Hematopoietic multipotent progenitor cell treated with erythropoietin and hydrocortisone succinate and interleukin-3 and kit ligand, for 15 days (in vitro differentiated cells): Measurements from ENCODE around the gene AGAP3.

Experiments used
- DNase-seq: peaks from one replicate; pipeline ENCODE4 v3.0.0-alpha.2; 2015; ENCODE audit warnings: low spot score

The AGAP3 gene

DNA sequence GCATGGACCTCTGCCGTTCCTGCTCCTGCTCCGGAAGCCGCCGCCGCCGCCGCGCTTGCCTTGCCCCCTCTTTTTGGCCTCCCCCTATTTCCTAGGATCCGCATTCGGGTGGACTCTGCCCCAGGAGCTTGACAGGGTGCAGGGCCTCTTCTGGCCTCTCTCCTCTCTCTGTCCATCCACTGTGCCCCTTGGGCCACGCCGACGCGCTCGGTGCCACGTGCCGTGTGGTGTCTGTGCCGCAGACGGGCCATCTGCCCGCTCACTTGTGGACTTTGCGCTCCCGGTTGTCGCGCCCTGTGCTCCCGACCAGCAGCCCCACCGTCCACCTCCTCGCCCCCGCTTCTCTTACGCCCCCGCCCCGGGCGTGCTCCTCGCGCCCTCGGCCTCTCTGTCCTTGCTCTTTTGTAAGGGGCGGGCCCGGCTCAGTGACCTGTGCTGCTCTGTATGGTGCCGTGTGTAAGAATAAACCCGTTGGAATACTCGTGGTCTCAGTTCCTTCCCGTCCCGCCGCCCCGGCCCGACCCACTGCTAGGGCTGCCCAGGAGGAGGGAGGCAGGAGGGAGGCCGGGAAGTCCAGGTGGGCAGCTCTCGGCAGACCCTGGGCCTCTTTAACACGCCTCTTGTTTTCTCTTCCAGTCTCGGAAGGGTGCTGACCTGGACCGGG, 37.0 kb downstream of the AGAP3 start:
- no peak for DNase-seq

DNA sequence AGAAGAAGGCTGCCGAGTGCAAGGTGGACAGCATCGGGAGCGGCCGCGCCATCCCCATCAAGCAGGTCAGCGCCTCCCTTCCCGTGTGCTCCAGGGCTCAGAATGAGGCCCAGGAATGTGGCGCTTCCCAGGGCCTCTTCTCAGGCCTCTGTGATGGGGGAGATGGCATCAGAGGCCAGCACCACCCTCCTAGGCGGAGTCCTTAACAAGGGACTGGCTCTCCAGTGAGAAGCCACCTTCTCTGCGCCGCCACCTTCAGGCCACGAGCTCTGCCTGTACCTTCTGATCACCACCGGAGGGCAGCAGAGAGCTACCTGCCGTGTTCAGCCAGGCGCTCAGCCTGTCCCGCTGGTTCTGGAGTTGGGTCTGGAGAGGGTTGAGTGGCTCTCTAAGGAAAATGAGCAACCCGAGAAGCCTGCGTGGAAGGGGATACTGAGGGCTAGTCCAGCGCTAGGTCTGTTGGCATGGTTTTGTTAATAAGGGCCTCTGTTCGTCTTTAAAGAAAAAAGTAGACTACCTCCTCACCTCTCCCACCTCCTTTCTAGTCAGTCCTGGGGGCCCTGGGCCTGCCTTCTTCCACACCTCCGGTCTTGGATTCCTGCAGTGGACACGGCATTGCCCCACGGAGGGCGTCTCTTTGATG, 37.7 kb downstream of the AGAP3 start:
- DNase-seq: peak; percentile 84

DNA sequence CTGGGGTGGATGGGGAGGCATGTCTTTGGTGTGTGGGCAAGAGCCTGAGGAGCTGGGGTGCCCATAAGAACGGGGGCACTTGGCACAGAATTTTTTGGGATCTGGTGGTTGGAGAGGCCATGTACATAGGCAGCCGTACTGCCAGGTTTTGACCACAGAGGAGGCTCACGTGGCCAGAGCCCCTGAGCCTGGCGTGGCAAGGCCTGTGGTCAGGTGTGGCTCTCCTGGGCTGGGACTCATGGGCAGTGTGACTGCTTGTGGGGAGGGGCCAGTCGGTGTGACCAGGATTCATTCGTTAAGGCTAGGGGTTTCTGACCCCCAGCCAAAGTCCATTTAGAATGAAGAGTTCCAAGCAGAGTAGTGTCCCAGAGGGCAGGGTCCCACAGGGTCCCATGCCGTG, 38.2 kb downstream of the AGAP3 start:
- no peak for DNase-seq

DNA sequence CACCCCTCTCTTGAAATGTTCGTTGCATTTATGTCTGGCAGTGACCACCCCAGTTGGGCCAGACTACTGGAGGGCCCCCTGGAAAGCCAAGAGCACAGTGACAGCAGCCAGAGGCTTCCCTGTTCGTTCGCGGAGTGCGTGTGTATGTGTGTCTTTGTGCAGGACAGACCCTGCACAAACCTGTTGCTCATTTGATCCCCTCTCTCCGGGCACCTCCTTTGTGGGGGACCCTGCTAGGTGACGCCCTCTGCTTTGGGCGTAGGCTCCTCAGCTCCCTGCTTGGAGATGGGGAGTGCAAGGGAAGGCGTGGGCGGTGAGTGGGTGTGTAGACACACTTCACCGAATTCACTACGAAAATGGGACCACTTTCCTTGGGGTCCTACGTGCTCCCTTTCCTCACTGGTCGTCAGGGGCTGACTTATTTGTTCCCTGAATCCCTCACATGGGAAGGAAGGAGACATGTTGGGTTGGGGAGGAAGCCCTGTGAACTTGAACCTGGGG, 38.7 kb downstream of the AGAP3 start:
- no peak for DNase-seq

DNA sequence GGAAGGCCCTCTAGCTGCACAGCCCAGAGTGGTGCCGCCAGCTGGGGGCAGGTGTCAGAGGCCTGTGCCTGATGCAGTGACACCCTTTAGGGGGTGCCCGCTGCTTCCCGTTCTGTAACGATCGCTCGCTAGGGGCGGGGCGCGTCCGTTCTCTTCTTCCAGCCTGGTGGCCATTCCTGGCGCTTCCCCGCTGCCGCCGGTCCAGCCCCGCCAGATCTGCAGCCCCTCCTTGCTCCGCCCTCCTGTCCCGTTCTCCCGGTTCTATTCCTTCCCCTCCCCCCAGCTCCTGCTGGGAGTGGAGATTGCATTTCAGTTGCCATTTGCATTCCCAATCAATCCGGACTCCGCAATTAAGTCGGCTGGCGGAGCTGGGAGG, 39.2 kb downstream of the AGAP3 start:
- DNase-seq: no peak

DNA sequence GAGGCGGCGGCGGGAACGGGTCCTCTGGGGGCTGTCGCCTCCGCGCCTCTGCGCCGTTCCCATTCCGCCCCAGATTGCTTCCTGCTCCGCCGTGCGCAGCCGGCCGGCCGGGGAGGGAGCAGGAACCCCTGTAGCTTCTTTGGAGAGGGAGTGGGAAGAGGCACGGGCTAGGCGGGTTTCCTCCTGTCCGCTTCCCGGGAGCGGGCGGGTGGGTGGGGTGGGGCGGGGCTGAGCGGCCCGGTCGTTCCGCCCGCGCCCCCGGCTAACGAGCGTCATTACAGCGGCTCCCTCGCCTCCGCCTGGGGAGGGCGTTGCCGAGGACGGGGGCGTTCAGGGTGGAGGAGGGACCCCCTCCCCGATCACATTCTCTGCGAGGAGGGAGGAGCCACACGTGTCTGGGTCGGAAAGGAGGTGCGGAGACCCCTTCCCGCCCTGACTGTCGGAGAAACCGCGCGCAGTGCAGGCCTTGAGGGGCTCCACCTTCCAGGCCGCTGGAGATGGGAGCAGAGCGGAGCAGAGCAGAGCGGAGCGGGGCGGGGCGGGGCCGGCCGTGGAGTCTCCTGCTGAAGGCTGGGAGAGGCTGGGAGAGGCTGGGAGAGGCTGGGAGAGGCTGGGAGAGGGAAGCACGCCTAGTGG, 39.7 kb downstream of the AGAP3 start:
- no peak for DNase-seq

DNA sequence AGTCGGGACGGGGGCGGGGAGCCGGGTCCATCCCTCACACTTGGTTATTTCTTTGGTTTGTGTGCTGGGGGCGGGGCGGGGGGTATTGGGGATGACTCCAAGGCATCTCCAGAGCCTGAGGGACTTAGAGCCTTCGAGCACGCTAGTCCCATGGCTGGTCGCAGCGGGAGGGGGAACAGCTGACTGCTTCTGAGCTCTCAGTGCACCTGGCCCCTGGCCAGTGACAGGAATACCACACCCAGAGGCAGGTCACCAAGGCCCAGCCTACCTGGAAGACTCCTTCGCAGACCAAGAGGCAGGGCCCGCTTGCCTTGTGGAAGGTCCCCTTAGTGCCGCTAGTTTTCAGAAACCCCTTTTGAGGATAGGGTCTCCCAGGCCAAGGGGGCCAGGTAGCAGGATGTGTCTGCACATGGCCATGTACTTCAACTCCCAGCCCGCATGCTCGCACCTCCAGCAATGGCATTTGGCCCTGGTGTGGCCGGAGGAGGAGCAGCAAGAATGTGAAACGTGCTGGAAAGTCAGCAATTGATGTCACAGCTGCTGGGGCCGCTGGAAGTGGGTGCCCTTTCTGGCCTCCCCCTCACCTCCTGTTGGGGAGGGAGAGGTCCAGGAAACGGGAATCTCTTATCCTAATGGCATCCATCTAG, 40.3 kb downstream of the AGAP3 start:
- DNase-seq: no peak

DNA sequence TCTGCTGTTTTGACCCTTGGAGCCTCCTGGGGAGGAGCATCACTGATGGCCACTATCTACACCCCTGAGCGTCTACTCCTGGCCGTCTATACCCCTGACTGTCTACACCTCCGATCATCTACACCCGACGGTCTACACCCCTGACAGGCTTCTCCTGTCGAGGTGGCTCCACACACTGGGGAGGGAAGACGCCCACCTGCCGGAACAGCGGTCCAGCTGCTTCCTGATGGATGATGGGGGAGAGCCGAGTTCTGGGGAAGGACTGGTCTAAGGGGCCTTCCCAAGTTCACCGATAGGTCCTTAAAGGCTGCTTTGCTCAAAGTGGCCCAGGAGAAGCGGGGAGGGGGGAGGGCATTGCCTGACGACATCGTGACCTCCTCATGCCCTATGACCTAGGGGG, 41.9 kb downstream of the AGAP3 start:
- DNase-seq: no peak

DNA sequence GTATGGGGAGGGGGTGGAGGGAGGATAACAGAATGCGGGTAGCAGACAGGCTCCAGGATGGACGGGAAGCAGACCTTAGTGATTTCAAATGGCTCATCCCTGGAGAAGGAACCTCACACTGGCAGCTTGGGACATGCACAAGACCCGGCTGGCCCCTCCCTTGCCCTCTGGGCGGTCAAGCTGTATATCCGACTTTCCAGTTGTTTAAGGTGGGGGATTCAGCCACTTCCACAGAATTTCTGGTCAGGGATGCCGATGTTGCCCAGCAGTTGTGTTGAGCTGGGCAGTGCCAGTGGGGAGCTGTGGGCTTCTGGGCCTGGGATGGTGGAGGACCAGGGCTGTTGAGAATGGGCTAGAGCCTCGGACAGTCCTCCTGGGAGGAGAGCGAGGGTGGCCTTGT, 42.4 kb downstream of the AGAP3 start:
- DNase-seq: no peak

DNA sequence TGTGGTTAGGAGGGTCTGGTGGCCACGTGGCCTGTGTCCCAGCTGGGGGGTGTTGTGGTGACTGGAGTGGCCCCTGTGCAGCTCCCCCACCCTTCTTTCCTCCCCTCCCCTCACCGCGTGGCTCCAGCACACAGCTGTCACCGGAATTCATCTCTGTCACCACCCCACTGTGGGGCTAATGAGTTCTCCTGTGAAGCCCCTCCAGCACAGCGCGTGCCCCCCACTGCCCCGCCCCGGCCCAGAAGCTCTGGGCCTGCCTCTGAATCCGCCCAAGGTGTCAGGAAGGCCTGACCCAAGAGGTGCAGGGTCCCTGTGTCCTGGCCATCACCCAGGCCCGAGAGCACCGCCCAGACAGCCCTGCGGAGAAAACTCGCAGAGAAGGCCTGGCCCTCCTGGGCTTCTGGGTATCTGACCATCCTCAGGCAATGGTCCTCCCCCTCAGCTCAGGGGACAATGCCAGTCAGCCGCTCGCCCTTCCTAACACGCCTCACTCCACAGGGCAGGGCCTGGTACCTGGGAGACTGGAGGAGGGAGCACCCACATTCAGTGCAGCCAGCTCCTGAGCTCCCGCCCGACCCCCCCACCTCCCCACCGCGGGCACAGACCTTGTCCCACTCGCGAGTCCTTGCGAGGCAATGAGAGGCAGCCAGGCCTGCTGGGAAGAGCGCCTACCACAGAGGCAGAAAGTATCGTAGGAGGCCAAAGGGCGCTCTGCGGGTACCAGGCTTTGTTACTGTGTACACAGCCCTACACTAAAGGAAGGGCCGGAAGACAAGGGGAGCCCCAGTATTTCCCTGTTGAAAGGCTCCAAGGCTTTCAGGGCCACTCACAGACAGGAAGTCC, 43.1 kb downstream of the AGAP3 start:
- DNase-seq: no peak

DNA sequence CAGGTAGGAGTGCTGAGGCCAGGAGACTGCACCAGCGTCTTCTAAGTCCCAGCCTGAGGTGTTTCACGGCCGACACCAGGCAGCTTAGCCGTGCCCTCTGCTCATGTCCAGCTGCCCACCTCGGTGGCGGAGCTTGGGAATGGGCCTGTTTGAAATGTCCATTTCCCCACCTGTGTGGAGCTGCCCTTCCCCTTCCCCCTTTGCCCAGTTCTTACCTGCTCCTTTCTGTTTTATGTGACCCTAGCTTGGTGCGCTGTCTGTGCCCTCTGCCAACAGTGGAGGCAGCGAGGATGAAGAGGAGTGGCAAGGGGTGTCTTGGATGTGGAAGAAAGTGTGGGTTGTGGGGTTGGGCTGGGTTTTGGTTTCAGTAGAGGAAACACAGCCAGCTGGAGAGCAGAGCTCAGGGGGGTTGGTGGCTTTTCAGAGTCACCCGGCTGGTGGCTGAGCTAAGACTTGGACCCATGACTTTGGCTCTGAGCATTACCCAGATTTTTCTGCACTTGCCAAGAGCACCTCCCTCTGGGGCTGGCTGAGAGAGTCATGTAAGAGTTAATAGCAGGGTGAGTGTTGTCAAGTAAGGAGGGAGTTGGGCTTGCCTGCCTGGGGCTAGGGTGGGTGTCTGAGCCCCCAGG, 43.8 kb downstream of the AGAP3 start:
- no peak for DNase-seq

DNA sequence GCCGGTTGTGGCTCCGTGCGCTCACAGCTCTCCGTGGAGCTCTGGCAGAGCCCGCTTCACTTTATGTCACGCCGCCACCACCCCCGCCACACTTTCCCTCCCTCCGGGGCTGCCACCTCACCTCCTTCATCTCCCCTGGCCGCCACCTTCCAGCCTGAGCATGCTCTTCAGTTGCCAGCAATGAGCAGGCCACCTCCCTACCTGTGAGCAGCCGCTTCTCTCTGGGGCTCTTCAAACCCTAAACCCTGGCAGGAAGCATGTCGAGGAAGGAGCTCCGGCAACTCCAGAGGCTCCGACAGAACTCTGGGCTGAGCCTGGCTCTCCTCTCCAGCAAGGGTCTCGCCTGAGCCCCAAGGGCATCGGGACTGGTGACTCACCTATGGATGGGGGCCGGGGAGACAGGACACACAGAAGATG, 44.5 kb downstream of the AGAP3 start:
- no peak for DNase-seq

DNA sequence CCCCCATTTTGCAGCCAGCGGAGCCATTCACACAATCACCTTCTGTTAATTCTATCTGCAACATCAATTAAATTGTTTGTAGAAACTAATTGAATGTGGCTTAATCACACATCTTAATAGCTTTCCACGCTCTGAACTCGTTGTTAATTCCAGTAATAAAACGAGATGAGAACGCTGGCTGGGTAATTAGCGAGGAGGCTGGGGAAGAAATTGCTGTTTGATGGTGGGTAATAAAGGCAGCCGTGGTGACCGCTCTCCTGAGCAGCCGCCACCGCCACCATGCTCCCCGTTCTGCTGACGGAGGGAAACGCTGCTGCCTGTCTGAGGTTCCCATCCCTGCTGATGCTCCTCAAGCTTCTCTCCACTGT, 44.9 kb downstream of the AGAP3 start:
- no peak for DNase-seq

DNA sequence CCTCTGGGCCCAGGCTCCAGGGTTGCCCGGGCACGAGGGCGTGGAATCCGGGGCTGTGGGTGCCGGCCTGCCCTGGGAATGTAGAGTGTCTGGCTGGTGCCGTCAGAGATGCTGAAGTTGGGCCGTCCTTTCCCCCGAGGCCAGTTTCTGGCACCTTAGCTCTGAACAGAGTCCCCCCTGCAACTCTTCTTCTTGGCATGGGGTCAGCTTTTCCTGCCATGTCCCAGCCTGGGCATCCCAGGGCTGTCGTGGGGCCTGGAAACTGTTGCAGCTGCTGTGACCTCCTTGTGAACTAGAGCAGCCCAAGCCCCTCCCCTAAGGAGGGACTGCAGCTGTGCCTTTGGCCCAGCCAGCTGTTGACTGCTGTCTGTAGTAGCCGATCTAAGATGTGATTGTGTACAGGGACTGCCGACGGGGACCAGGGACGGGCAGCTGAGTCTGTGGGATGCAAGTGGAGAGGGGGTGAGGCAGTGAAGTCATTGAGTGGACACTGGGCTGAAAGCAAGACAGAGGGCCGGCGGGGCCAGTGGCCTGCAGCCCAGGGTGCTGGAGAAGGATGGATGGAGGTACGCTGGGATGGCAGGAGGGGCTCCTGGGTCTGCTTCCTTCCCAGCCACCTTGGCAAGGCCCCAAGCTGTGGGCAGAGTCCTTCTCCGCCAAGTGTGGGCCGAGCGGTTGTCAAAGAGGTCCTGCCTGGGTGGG, 45.5 kb downstream of the AGAP3 start:
- DNase-seq: no peak

DNA sequence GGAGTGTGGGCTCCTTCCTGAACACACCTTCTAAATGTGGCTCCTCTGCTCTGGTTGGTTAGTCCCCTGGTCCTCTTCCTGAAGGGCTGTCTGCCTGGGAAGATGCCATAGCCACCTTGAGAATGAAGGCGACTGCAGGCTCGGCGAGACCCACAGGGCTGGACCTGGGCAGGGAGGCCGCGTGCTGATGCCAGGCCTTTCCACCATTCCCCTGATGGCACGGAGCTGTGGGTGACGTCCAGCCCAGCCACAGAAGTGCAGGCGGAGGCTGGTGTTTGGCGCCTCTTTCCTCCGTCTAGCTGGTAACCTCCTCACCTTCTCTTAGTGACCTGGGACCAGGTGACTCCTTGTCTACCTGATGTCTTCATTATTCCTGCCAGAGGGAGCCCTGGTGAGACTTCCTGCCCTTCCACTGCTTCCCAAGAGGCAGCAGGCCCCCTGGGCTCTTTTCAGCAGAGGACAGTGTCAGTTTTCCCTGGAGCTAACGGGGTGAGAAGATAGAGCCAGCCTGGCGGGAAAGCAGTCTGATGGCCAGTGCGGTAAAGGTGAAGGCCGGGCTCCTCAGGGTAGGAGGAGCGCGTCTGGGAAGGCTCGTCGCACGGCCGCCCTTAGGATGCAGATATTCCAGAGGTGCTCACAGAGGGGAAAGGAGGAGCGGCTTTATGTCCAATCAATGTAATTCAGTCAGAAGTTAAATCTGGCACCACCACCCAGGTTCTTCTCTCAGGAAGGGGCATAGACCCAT, 46.4 kb downstream of the AGAP3 start:
- DNase-seq: no peak

DNA sequence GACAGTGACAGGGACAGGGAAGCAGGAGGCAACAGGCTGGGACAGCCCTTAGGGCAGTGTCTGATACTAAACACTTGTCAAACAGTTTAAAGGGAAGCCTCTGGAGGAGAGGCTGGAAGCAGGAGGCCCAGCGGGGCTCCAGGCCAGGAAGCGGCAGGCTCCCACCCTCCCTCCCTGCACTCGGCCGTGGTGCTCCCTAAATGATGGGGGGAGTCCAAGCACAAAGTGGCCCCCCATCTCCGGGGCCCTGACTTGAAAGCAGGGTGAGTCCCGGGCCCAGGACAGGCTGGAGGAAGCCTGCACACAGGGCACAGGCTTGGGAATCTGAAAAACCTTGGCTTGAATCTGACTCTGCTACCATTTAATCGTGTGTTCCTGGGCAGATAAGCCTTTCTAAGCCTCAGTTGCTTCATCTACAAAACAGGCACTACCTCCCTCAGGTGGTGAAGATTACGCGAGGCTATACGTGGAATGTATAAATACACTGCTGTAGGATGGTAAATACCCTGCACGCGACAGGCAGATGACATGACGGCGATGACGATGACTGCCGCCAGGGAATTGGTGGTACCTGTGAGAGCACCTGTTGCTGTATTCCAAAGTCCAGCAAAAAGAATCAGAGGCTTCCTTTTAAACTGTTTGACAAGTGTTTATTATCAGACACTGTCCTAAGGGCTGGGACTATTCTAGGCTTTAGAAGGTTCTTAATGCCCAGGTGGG, 47.2 kb downstream of the AGAP3 start:
- DNase-seq: no peak

DNA sequence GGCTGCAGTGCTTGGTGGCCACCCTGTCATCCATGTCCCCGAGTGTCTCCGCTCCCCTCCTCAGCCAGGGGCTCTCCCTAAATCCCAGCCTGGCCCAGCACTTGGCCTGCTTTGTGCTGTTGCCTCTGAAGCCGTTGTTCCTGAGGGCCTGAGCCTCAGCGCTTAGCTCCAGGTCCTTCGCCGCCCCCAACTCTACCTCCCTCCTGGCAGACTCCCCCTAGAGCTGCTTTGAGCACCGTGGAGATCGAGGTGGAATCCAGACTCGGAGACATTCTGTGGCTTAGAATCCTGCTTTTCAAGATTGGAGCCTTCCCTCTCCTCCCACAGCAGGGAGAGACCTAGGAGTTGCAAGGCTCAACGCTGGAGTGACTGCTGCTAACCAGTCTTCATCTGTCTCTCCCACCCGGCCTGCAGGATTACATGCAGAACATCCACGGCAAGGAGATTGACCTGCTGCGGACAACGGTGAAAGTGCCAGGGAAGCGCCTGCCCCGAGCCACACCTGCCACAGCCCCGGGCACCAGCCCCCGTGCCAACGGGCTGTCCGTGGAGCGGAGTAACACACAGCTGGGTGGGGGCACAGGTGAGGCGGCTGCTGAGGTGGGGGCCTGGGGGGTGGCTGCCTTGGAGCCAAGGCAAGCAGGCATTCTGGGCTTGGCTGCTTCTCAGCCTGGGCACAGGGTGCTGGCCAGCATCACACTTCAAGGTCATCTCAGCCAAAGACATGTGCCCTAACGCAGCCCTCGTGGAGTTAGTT, 47.9 kb downstream of the AGAP3 start:
- no peak for DNase-seq

DNA sequence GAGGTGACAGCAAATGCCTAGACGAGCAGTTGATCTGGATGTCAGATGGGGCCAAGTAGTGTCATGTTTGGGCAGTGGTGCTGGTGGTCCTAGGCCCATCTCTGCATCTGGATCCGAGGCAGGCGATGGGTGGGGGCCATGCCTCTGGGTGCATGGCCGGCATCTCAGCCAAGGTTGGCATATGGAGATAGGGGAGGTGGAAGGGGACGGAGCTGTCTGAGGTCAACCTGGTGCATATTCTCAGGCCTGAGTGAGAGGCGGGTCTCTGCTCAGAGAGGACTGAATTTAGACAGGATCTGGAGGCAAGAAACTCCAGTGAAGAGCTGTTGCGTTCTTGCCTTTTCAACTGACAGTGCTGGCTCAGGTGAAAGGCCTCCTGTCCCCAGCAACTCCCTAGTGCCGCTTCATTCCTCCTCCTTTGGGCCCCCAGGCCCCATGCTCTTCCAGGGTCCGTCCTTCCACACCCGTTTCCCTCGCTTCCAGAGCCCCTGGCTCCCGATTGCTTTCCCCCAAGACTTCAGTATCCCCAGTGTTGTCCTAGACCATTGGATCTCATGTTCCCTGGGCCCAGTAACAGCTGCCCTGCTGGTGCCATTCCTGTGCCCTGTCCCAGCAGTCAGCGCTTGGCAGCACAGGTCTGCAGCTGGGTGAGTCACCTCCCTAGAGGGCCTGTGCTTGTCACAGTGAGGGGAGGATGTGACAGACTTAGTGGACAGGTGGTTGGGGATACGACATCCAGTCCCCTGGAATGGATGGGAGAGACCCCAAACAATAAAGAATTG, 48.7 kb downstream of the AGAP3 start:
- no peak for DNase-seq
